Panc1 (cell line): ENCODE data around the gene NR6A1. TPM values are rescaled to one million over a fixed set of nuclear protein-coding genes. Genes with fewer than 3 reads are reported as not detected.
A peak's percentile ranks its signal among the peaks of the same experiment; 100 is the strongest.

ENCODE experiments used
- ATAC-seq: fragments of 200-7000 bp; cut with Tn5 transposase; 2 replicates; pipeline ENCODE4 v1.9.1; 2020; ENCODE audit warnings: mild to moderate bottlenecking, moderate library complexity
- BruUV-seq: library from RNA; stranded (reverse); fragments of 400-500 nt; replicated peaks from 2 replicates; lab custom pipeline; 2021; lab: Mats Ljungman, UMichigan
- CTCF ChIA-PET: fragments of 300-600 bp; sonication (Branson Sonifier 250); formaldehyde crosslinking; loops from one replicate; lab custom pipeline; 2022; ENCODE audit warnings: antibody characterized with exemption; lab: Charles Lee
- POLR2A ChIA-PET: fragments of 300-600 bp; sonication (Branson Sonifier 250); formaldehyde crosslinking; loops from one replicate; lab custom pipeline; 2022; ENCODE audit warnings: antibody characterized with exemption; lab: Charles Lee
- DNase-seq: peaks from one replicate; pipeline ENCODE4 v3.0.0-alpha.2; 2010; ENCODE audit warnings: low read depth, low spot score
- H3K27ac ChIP-seq: 2 replicates; pipeline ENCODE4 v1.5.1; 2011; ENCODE audit warnings: mild to moderate bottlenecking, low read length, inconsistent platforms
- H3K27me3 ChIP-seq: fragments of 200-500 bp; sonication (Bioruptor generic); 2 replicates; pipeline ENCODE4 v1.6.0; 2014; ENCODE audit warnings: low read length, inconsistent platforms; ENCODE audit not compliant: control insufficient read depth, insufficient read depth
- H3K36me3 ChIP-seq: fragments of 200-500 bp; sonication (Bioruptor generic); 2 replicates; pipeline ENCODE4 v1.5.1; 2014; ENCODE audit warnings: inconsistent platforms, mild to moderate bottlenecking, low read length, moderate library complexity; ENCODE audit not compliant: control insufficient read depth, insufficient read depth
- H3K4me1 ChIP-seq: 2 replicates; pipeline ENCODE4 v1.5.1; 2011; ENCODE audit warnings: inconsistent platforms, mild to moderate bottlenecking, low read length, moderate library complexity; ENCODE audit not compliant: control insufficient read depth, insufficient read depth
- H3K4me3 ChIP-seq, 2 experiments: 2 replicates each; pipeline ENCODE4 v1.5.1; 2011 to 2012; ENCODE audit warnings: low read depth in 2 of 2, low read length in 2 of 2, mild to moderate bottlenecking in 2 of 2, inconsistent platforms in 1 of 2, moderate library complexity in 1 of 2
- H3K9me3 ChIP-seq: fragments of 200-500 bp; sonication (Bioruptor generic); 2 replicates; pipeline ENCODE4 v1.5.1; 2014; ENCODE audit warnings: low read depth, mild to moderate bottlenecking, inconsistent platforms, low read length, moderate library complexity; ENCODE audit not compliant: control insufficient read depth, insufficient read depth
- CTCF ChIP-seq: fragments of 450-650 bp; IDR thresholded peaks from 2 replicates; pipeline ENCODE4 v1.5.1; 2017; ENCODE audit warnings: mild to moderate bottlenecking
- POLR2AphosphoS5 ChIP-seq: IDR thresholded peaks from 2 replicates; pipeline ENCODE4 v1.6.1; 2012; ENCODE audit warnings: mild to moderate bottlenecking, low read depth, low read length, moderate library complexity
- REST ChIP-seq, 2 experiments: IDR thresholded peaks; 2 replicates each; pipeline ENCODE4 v1.6.1; 2011 to 2012; ENCODE audit warnings: low read depth in 2 of 2, control low read depth in 1 of 2, low read length in 1 of 2, mild to moderate bottlenecking in 1 of 2, moderate library complexity in 1 of 2; ENCODE audit not compliant: insufficient read depth in 1 of 2
- SIN3A ChIP-seq: IDR thresholded peaks from 2 replicates; pipeline ENCODE4 v1.6.1; 2012; ENCODE audit warnings: low read depth, mild to moderate bottlenecking, low read length, moderate library complexity, borderline replicate concordance; ENCODE audit not compliant: insufficient read depth
- TCF7L2 ChIP-seq: IDR thresholded peaks from 2 replicates; pipeline ENCODE4 v1.6.1; 2011; ENCODE audit warnings: mild to moderate bottlenecking, low read depth, low read length, inconsistent platforms
- in situ Hi-C: cut with HindIII; loops from 2 replicates; pipeline ENCODE4 v1.10.0; 2016; ENCODE audit warnings: low sequenced_read_pairs, low pct_unique_long_range_greater_than_20kb
- intact Hi-C: fragments of 100-400 bp; cut with micrococcal nuclease; formaldehyde crosslinking; loops from one replicate; pipeline ENCODE4 v1.10.0; 2022; ENCODE audit not compliant: unreplicated experiment
- total RNA-seq: library from RNA; stranded (reverse); gene quantifications from one replicate; pipeline ENCODE4 v1.2.1, GENCODE V29; 2021; ENCODE audit not compliant: unreplicated experiment

Gene NR6A1
- total RNA-seq, 1 experiment from 2014 or later, result 7.6 TPM

GRCh38 chr9:124622882-124623281, 148.2 kb downstream of the NR6A1 start:
- Histone ChIP-seq H3K27me3 (no peaks in the 10 kb centered on the region), H3K4me1 (peaks cover 31% of the 10 kb centered on the region), H3K27ac (peak overlapping the region; percentile 31; the same call in 1 of the 2 replicates), H3K9me3 (no peaks in the 10 kb centered on the region), H3K4me3 (no peak overlapping the region), H3K36me3 (no peaks in the 10 kb centered on the region)
- ChIA-PET CTCF (no interaction called here), POLR2A (no interaction called here)
- TF ChIP-seq CTCF (no peak), SIN3A (no peak), POLR2AphosphoS5 (no peak), TCF7L2 (no peak), REST (IDR thresholded peaks at IDR 0.05; ENCODE audit: insufficient read depth in 1 of 2, low read depth in 2 of 2, low read length in 1 of 2) (no peak)
- in situ Hi-C loops (no loop called here), intact Hi-C loops (loop anchor here (5.0 kb wide), 1 partner anchor 39 kb away; no protein-coding TSS in a partner anchor)
- ATAC-seq, result no peak
- BruUV-seq, result no TSS peak
- no peak for DNase-seq

- Histone ChIP-seq H3K27me3 (no peaks in the 10 kb centered on the region), H3K36me3 (no peaks in the 10 kb centered on the region), H3K9me3 (no peaks in the 10 kb centered on the region), H3K4me3 (no peak overlapping the region), H3K27ac (peak overlapping the region; percentile 53; the same call in 1 of the 2 replicates), H3K4me1 (peaks cover 42% of the 10 kb centered on the region)
- in situ Hi-C loops, result no loop called here
- TF ChIP-seq POLR2AphosphoS5 (no peak), TCF7L2 (no peak), REST (IDR thresholded peaks at IDR 0.05; ENCODE audit: insufficient read depth in 1 of 2, low read depth in 2 of 2, low read length in 1 of 2) (no peak), CTCF (no peak), SIN3A (no peak)
- ChIA-PET POLR2A (interaction anchor here (0.6 to 0.7 kb wide), 2 partner anchors 18 to 133 kb away, joined by 3 to 5 read pairs; no protein-coding TSS in a partner anchor), CTCF (interaction anchor here (0.6 to 0.7 kb wide), 3 partner anchors 33 to 214 kb away, joined by 3 to 5 read pairs (median 4); no protein-coding TSS in a partner anchor)
- BruUV-seq, result no TSS peak
- peak; percentile 56; the same call in 1 of the 2 replicates for ATAC-seq
- intact Hi-C loops, result loop anchor here (5.0 kb wide), 1 partner anchor 41 kb away; no protein-coding TSS in a partner anchor
- no peak for DNase-seq
Observed at GRCh38 chr9:124621371-124622328, 149.5 kb downstream of the NR6A1 start.
